IPS-18a (cell line): ENCODE measurements around the gene ADORA3.
"Not testable (repeated sequence)": the region's sequence is repeated elsewhere in the genome, so short reads cannot be mapped to it uniquely, and the experiment has no call there.

Experiments
- H3K27ac ChIP-seq: one replicate; pipeline ENCODE4 v1.5.1; 2013; ENCODE audit warnings: low read length
- H3K27me3 ChIP-seq: one replicate; pipeline ENCODE4 v1.6.1; 2013; ENCODE audit warnings: mild to moderate bottlenecking, low read length; ENCODE audit not compliant: control insufficient read depth, insufficient read depth
- H3K36me3 ChIP-seq: one replicate; pipeline ENCODE4 v1.6.1; 2013; ENCODE audit warnings: low read depth, low read length; ENCODE audit not compliant: control insufficient read depth
- H3K4me1 ChIP-seq: one replicate; pipeline ENCODE4 v1.6.1; 2013; ENCODE audit warnings: low read depth, low read length; ENCODE audit not compliant: control insufficient read depth
- H3K4me3 ChIP-seq: one replicate; pipeline ENCODE4 v1.5.1; 2013; ENCODE audit warnings: low read length
- H3K9ac ChIP-seq: one replicate; pipeline ENCODE4 v1.6.1; 2013; ENCODE audit warnings: mild to moderate bottlenecking, low read length, moderate library complexity
- H3K9me3 ChIP-seq: one replicate; pipeline ENCODE4 v1.6.1; 2013; ENCODE audit warnings: low read depth, low read length; ENCODE audit not compliant: control insufficient read depth

The ADORA3 gene

DNA sequence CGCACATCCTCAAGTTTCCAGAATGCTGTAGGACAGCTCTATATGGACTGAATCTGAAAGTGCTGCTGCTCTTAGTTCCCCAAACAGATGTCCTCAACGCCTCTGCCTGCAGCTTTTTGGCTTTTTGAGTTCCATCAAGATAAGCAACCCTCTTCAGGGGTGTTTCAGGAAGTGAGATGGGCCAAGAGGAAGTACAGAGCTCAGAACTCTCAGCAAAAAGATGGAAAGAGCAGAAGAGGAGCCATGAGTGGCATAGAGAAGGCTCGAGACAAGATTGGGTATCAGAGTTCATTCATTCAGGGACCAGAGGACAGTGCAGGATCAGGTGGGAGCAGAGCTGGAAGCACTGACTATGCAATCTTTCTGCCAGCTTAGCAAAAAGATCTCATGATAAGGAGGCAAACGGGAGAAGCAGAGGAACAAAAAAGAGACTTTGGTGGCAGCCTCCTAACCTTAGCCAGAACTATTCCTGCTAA, at the start of gene ADORA3, which contains the start of gene TMIGD3:
ADORA3 (minus strand) TSS at position 49 of the 476 bp plus-strand sequence. CDS start 279 bp downstream, outside the sequence.
TMIGD3 (minus strand) TSS at position 49 of the 476 bp plus-strand sequence. CDS start 279 bp downstream, outside the sequence.
- no peak within 1 kb of the TSS for H3K4me3 ChIP-seq
- H3K9ac ChIP-seq, result no peak within 1 kb of the TSS
- H3K4me1 ChIP-seq, result peaks cover 13% of the 10 kb centered on the region
- no peaks in the 10 kb centered on the region for H3K27me3 ChIP-seq
- no peak within 1 kb of the TSS for H3K27ac ChIP-seq
- H3K36me3 ChIP-seq, result no peaks in the 10 kb centered on the region
- H3K9me3 ChIP-seq, result no peaks in the 10 kb centered on the region

GRCh38 chr1:111553196-111553595, 49.8 kb upstream of the ADORA3 start:
- Histone ChIP-seq H3K27me3 (no peaks in the 10 kb centered on the region), H3K4me3 (no peak overlapping the region), H3K4me1 (no peaks in the 10 kb centered on the region), H3K36me3 (no peaks in the 10 kb centered on the region), H3K27ac (no peak overlapping the region), H3K9me3 (no peaks in the 10 kb centered on the region), H3K9ac (no peak overlapping the region)

DNA sequence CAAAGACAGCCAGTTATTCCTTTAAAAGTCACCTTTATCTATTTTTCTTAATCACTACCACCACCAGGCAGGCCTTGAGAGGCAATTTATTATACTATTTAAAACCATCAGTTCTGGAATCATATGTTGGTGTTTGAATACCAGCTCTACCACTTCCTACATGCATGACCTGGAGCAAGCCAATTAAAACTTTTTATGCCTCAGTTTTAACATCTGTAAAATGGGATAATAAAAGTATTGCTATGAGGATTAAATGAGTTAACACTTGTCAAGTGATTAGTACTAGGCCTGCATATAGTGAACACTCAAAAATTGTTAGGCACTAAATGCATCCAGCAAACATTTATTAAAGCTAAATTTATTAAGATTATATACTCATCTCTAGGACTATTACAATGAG, 49.2 kb upstream of the ADORA3 start:
- no peak overlapping the region for H3K9ac ChIP-seq
- no peak overlapping the region for H3K27ac ChIP-seq
- no peaks in the 10 kb centered on the region for H3K4me1 ChIP-seq
- no peak overlapping the region for H3K4me3 ChIP-seq
- H3K36me3 ChIP-seq, result no peaks in the 10 kb centered on the region
- no peaks in the 10 kb centered on the region for H3K27me3 ChIP-seq
- H3K9me3 ChIP-seq, result no peaks in the 10 kb centered on the region

DNA sequence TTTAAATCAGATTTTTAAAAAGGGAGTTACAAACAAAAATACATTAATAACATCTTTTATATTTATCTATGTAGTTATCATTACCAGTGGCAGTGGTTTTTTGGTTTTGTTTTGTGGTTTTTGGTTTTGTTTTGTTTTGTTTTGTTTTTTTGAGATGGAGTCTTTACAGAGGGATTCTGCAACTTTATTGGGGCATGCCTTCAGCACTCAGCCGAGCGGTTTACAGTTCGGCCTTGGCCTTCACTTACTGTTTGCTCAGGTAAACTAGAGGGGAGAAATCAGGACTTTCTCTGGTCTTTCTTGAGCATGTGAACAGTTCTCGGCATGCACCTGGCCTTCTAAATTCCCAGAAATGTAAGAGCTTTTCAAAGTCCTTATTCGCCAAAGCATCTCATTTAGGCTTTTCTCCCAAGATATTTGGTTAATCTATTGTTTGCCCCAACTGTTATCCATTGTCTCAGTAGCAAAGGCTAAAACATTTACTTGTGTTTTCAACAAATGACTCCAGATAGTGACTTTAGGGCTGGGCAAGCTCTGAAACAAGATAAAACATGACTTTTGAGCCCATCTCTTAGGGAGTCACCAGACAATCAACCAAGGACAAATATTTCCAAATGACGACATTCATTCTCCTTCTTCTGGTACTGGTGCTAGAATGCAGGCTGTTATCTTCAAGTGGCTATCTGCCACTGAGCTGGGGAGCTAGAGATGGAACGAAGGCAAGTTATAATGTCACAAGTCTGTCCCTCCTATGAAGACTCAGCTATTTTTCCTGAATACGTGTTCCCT, 48.4 kb upstream of the ADORA3 start:
- Histone ChIP-seq H3K27me3 (no peaks in the 10 kb centered on the region), H3K9me3 (no peaks in the 10 kb centered on the region), H3K4me3 (no peak overlapping the region), H3K4me1 (no peaks in the 10 kb centered on the region), H3K9ac (no peak overlapping the region), H3K27ac (no peak overlapping the region), H3K36me3 (no peaks in the 10 kb centered on the region)

DNA sequence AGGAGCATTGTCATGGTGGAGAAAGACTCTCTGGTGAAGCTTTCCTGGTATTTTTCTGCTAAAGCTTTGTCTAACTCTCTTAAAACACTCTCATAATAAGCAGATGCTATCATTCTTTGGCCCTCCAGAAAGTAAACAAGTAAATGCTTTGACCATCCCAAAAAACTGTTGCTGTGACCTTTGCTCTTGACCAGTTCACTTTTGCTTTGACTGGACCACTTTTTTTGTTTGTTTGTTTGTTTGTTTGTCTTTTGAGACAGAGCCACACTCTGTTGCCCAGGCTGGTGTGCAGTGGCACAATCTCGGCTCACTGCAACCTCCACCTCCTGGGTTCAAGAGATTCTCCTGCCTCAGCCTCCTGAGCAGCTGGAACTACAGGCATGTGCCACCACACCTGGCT, 44.4 kb upstream of the ADORA3 start:
- not testable (repeated sequence) for H3K9ac ChIP-seq, H3K27me3 ChIP-seq, H3K4me3 ChIP-seq, H3K36me3 ChIP-seq, H3K27ac ChIP-seq, H3K4me1 ChIP-seq, H3K9me3 ChIP-seq

DNA sequence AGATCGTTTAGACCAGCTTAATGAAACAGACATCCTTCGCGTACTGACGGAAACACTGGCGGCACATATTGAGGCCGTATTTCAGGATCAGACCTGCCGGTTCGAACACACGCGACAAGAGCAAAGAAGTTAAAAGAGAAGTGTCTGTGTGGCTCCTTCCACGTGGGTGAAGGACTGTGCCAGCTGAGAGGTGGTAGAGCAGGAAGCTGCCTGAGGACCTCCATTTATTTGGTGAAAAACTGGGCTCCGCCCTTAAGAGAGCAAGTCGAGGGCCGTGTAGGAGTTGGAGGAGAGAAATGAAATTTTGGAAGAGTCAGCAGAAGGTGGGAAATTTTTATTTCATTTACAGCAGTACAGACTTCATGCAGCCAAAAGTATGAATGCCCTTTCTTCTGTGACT, 38.8 kb upstream of the ADORA3 start:
- Histone ChIP-seq H3K36me3 (no peaks in the 10 kb centered on the region), H3K9ac (no peak overlapping the region), H3K4me1 (peaks cover 23% of the 10 kb centered on the region), H3K9me3 (no peaks in the 10 kb centered on the region), H3K27me3 (no peaks in the 10 kb centered on the region), H3K4me3 (no peak overlapping the region), H3K27ac (no peak overlapping the region)

DNA sequence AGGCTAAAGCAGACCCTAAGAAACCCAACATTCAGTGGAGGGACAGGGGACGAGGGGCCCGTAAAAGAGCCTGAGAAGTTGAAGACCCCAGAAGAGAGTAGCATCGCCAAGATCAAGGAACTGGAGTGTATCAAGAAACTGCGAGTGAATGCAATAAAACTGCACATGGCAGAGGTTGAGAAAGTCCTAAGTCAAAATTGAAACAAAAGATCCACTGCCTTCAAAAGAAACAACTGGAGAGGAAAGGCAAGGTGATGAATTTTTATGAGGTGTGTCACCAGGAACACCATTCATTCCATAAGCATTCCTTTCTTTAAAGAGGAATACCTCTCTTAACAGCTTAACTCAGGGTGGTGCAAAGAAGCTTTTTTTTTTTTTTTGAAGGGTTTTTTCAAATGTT, 38.3 kb upstream of the ADORA3 start:
- peaks cover 23% of the 10 kb centered on the region for H3K4me1 ChIP-seq
- no peak overlapping the region for H3K4me3 ChIP-seq
- no peaks in the 10 kb centered on the region for H3K27me3 ChIP-seq
- H3K27ac ChIP-seq, result no peak overlapping the region
- H3K36me3 ChIP-seq, result no peaks in the 10 kb centered on the region
- no peaks in the 10 kb centered on the region for H3K9me3 ChIP-seq
- H3K9ac ChIP-seq, result no peak overlapping the region

GRCh38 chr1:111540928-111541327, 37.5 kb upstream of the ADORA3 start:
- H3K9ac ChIP-seq, result no peak overlapping the region
- no peaks in the 10 kb centered on the region for H3K27me3 ChIP-seq
- peaks cover 23% of the 10 kb centered on the region for H3K4me1 ChIP-seq
- no peaks in the 10 kb centered on the region for H3K9me3 ChIP-seq
- no peak overlapping the region for H3K4me3 ChIP-seq
- H3K36me3 ChIP-seq, result no peaks in the 10 kb centered on the region
- H3K27ac ChIP-seq, result no peak overlapping the region

GRCh38 chr1:111538343-111539025, 35.1 kb upstream of the ADORA3 start:
- no peaks in the 10 kb centered on the region for H3K9me3 ChIP-seq
- no peaks in the 10 kb centered on the region for H3K27me3 ChIP-seq
- no peak overlapping the region for H3K9ac ChIP-seq
- peaks cover 27% of the 10 kb centered on the region for H3K4me1 ChIP-seq
- peak overlapping the region; percentile 37 for H3K27ac ChIP-seq
- H3K36me3 ChIP-seq, result no peaks in the 10 kb centered on the region
- peak overlapping the region; percentile 16 for H3K4me3 ChIP-seq

DNA sequence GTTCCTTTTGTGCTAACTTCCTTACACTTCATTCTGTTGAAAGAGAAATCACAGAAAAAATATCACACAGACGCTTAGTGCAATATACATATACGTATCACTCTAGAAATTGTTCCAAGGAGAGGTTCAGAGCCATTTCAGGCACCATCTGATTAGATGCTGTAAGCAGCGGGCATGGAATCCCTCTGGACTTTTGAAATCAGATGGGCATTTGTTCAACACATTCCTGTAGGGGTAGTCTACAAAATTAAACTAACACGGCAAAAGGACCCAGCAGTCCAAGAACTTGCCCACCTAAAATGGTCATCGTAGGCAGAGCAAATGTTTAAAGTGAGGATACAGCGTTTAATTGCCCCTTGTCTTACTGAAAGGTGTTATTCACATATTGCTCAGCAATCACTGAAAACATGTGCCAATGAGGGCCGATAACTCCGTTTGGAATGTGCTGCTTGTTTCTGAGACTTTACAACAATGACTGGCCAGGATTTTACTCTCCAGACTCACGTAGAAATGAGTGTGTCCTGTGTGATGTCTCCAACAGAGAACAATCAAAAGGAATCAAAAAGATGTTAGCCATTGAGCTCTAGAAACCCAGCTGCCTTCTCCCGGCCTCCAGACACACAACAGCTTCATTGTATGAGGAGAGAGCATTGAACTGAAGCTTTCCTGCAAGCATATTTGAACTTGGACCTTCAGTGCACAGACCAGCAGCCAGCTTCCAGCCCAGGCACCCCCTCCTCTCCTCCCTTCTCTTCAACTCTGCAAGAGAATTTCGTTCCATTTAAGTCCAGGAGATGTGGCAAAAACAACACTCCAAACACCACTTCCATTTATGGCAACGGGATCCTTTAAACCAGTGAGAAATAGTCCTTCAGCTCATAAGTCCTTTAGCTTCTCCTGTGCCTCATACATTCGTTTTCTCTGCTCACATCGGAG, 32.1 kb upstream of the ADORA3 start:
- Histone ChIP-seq H3K27me3 (no peaks in the 10 kb centered on the region), H3K9ac (no peak overlapping the region), H3K9me3 (peaks cover 2% of the 10 kb centered on the region), H3K4me3 (no peak overlapping the region), H3K36me3 (no peaks in the 10 kb centered on the region), H3K27ac (no peak overlapping the region), H3K4me1 (peaks cover 15% of the 10 kb centered on the region)

- Histone ChIP-seq H3K4me1 (no peaks in the 10 kb centered on the region), H3K9ac (no peak overlapping the region), H3K27me3 (no peaks in the 10 kb centered on the region), H3K4me3 (no peak overlapping the region), H3K9me3 (no peaks in the 10 kb centered on the region), H3K27ac (no peak overlapping the region), H3K36me3 (no peaks in the 10 kb centered on the region)
Observed at GRCh38 chr1:111520053-111520452, 16.6 kb upstream of the ADORA3 start.
